ENCODE data around the gene LMBR1L.

LMBR1L gene

GRCh38 chr12:49109641-49110463 is 795 bp downstream of the LMBR1L start:
- DNase-seq = no peak

GRCh38 chr12:49108958-49109404 is 1.7 kb downstream of the LMBR1L start:
- no peak for DNase-seq

GRCh38 chr12:49105504-49106084 is 5.1 kb downstream of the LMBR1L start:
- no peak for DNase-seq

GRCh38 chr12:49104822-49105221 is 5.8 kb downstream of the LMBR1L start:
- DNase-seq = no peak

- DNase-seq = no peak
These were observed 10.3 kb downstream of the LMBR1L start for GRCh38 chr12:49100380-49100779.

GRCh38 chr12:49098703-49099102 is 11.9 kb downstream of the LMBR1L start:
- DNase-seq = no peak

GRCh38 chr12:49098035-49098451 is 12.6 kb downstream of the LMBR1L start:
- DNase-seq = peak; percentile 61

- DNase-seq = no peak
These were observed 13.3 kb downstream of the LMBR1L start for GRCh38 chr12:49097381-49097780.

- no peak for DNase-seq
These were observed 15.7 kb downstream of the LMBR1L start for GRCh38 chr12:49094975-49095365.

GRCh38 chr12:49094160-49094974 is 16.3 kb downstream of the LMBR1L start, which contains the start of gene DHH:
Gene DHH (minus strand): TSS chr12:49094801. CDS start chr12:49094512, 289 bp downstream.
- no peak for DNase-seq

GRCh38 chr12:49093792-49094159 is 16.9 kb downstream of the LMBR1L start:
- no peak for DNase-seq

GRCh38 chr12:49092816-49093406 is 17.7 kb downstream of the LMBR1L start:
- DNase-seq = no peak

GRCh38 chr12:49092086-49092815 is 18.4 kb downstream of the LMBR1L start:
- DNase-seq = peak; percentile 51

GRCh38 chr12:49091836-49092085 is 18.9 kb downstream of the LMBR1L start:
- DNase-seq = no peak

GRCh38 chr12:49091056-49091835 is 19.4 kb downstream of the LMBR1L start:
- no peak for DNase-seq

GRCh38 chr12:49089821-49090773 is 20.6 kb downstream of the LMBR1L start:
- DNase-seq = peak; percentile 17

- DNase-seq = no peak
These were observed 21.7 kb downstream of the LMBR1L start for GRCh38 chr12:49088932-49089330.

GRCh38 chr12:49088150-49088931 is 22.3 kb downstream of the LMBR1L start:
- peak; percentile 74 for DNase-seq

- no peak for DNase-seq
These were observed 24.5 kb downstream of the LMBR1L start for GRCh38 chr12:49086116-49086515.

GRCh38 chr12:49084438-49084837 is 26.2 kb downstream of the LMBR1L start:
- no peak for DNase-seq

Measured in CD4-positive, alpha-beta T cell treated with Interleukin-4 for 4 hours (primary cell).